NB4 (cell line): ENCODE results near the gene PJA1.

ENCODE experiments used
- DNase-seq: peaks from one replicate; pipeline ENCODE4 v3.0.0; 2010; ENCODE audit warnings: low read depth
- H3K4me3 ChIP-seq: one replicate; pipeline ENCODE4 v1.5.1; 2011; ENCODE audit warnings: mild to moderate bottlenecking, low read depth, low read length, moderate library complexity
- MAX ChIP-seq: IDR thresholded peaks from 2 replicates; pipeline ENCODE4 v1.6.1; 2011; ENCODE audit warnings: low read depth, low read length
- MYC ChIP-seq: IDR thresholded peaks from 2 replicates; pipeline ENCODE4 v1.6.1; 2011; ENCODE audit warnings: low read depth, low read length
- POLR2A ChIP-seq: IDR thresholded peaks from 2 replicates; pipeline ENCODE4 v1.6.1; 2011; ENCODE audit warnings: mild to moderate bottlenecking; ENCODE audit not compliant: insufficient read length; ENCODE audit errors: extremely low read depth
- TF ChIP-seq, protein P1 (sequence below): IDR thresholded peaks from one replicate; pipeline ENCODE4 v1.5.1; 2012; ENCODE audit warnings: low read depth, low read length

PJA1 gene, protein sequence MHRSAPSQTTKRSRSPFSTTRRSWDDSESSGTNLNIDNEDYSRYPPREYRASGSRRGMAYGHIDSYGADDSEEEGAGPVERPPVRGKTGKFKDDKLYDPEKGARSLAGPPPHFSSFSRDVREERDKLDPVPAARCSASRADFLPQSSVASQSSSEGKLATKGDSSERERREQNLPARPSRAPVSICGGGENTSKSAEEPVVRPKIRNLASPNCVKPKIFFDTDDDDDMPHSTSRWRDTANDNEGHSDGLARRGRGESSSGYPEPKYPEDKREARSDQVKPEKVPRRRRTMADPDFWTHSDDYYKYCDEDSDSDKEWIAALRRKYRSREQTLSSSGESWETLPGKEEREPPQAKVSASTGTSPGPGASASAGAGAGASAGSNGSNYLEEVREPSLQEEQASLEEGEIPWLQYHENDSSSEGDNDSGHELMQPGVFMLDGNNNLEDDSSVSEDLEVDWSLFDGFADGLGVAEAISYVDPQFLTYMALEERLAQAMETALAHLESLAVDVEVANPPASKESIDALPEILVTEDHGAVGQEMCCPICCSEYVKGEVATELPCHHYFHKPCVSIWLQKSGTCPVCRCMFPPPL

DNA sequence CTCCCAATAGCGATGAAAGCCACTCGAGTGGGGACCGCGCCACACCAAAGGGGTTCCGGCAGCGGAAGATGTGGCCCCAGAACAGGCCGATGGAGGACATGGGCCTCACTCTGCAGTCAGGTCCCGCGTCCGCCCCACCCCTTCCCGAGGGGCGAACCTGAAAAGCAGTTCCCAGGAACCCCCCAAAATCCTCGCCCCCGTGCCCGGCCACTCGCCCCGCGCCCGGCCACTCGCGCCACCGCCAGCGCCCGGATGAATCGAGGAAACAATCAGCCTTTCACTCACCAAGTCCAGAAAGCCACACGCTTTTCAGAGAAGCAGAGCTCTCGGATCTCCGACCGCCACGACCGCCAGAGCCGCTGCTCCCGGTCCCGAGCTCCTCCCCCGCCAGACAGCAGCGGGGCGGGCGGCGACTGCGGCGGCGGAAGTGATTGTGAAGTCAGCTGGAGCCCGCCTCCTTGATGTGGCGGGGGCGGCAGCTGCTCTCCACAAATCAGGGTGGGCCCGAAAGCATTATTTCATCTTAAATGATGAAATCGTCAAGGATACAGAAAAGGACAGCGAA is at the start of gene PJA1:
Gene PJA1, minus strand, starts transcription at position 367 of the 565 bp plus-strand sequence. CDS start 2,380 bp downstream, outside the sequence.
- DNase-seq: peak; percentile 77
- H3K4me3 ChIP-seq: peak within 1 kb of the TSS; percentile 59
- TF ChIP-seq, protein P1, sequence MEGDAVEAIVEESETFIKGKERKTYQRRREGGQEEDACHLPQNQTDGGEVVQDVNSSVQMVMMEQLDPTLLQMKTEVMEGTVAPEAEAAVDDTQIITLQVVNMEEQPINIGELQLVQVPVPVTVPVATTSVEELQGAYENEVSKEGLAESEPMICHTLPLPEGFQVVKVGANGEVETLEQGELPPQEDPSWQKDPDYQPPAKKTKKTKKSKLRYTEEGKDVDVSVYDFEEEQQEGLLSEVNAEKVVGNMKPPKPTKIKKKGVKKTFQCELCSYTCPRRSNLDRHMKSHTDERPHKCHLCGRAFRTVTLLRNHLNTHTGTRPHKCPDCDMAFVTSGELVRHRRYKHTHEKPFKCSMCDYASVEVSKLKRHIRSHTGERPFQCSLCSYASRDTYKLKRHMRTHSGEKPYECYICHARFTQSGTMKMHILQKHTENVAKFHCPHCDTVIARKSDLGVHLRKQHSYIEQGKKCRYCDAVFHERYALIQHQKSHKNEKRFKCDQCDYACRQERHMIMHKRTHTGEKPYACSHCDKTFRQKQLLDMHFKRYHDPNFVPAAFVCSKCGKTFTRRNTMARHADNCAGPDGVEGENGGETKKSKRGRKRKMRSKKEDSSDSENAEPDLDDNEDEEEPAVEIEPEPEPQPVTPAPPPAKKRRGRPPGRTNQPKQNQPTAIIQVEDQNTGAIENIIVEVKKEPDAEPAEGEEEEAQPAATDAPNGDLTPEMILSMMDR: no peak
- TF ChIP-seq MYC (no peak), POLR2A (no peak), MAX (no peak)

GRCh38 chrX:69214463-69214862 is 49.2 kb upstream of the PJA1 start:
- no peak overlapping the region for H3K4me3 ChIP-seq
- no peak for DNase-seq
- TF ChIP-seq MYC: no peak
- TF ChIP-seq POLR2A: no peak
- no peak for TF ChIP-seq MAX
- TF ChIP-seq, protein P1: no peak

- TF ChIP-seq MYC (no peak), MAX (no peak), POLR2A (no peak)
- TF ChIP-seq, protein P1: no peak
- no peak overlapping the region for H3K4me3 ChIP-seq
- DNase-seq: no peak
Measured at GRCh38 chrX:69211701-69212100, 46.4 kb upstream of the PJA1 start.

DNA sequence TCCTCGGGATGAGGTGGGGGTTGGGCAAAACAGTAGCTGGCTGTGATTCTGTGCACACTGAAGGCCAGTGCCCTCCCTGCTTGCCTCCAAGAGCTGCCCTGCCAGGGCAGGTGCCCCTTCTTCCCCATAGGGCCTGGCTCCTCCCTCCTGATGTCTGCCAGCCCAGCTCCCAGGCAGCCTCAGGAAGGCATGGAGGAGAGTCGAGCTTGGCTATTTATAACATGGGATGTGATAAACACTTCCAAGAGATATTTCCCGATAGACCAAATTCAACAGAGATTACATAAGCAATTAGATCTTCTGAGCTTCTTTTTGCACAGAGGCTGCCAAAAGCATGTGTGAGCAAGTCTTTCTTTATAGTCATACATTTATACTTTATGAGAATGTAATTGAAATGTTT is 45.3 kb upstream of the PJA1 start:
- TF ChIP-seq POLR2A (no peak), MYC (no peak), MAX (no peak)
- TF ChIP-seq, protein P1: no peak
- no peak overlapping the region for H3K4me3 ChIP-seq
- DNase-seq: no peak

DNA sequence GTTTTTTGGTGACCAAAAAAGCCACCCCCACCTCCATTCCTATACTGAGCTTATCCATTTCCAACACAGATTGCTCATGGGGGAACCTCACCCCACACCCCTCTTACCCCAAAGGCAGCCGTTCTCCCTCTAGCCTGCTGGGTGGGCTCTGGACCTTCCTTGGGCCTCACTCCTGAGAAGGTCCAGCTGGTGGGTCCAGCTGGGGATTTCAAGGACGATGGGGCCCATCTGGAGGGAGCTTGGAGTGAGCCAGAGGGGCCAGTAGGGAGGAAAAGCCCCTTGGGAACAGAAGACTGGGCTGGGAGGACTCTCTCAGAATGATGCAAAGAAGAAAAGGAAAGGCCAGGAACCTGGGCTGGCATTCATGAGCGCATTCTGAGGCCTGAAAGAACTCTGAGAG is 42.0 kb upstream of the PJA1 start:
- no peak overlapping the region for H3K4me3 ChIP-seq
- DNase-seq: no peak

More for the DNA sequence above, 42.0 kb upstream of the PJA1 start:
- TF ChIP-seq, protein P1: no peak
- TF ChIP-seq MAX (no peak), MYC (no peak), POLR2A (no peak)
